HG03565 (cell line): ENCODE data around the gene UBR1.

Experiments
- ATAC-seq: cut with Tn5 transposase; IDR thresholded peaks from one replicate; pipeline ENCODE4 v1.9.1; 2021; ENCODE audit warnings: mild to moderate bottlenecking, moderate library complexity; ENCODE audit not compliant: unreplicated experiment

Gene UBR1

DNA sequence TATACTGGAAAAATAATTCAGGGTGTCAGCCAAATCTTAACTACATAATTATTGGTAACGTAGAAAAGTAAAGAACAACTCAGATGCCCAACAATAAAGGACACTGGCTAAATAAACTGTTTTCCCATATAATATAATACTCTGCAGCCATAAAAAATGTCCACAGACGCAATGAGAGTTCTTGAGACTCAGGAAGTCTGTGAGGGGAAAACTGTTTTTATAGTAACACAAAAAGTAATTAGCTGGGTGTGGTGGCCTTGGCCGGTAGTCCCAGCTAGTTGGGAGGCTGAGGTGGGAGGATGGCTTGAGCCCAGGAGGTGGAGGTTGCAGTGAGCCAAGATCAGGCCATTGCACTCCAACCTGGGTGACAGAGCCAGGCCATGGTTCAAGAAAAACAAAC is 5.5 kb upstream of the UBR1 start:
- ATAC-seq: no peak

DNA sequence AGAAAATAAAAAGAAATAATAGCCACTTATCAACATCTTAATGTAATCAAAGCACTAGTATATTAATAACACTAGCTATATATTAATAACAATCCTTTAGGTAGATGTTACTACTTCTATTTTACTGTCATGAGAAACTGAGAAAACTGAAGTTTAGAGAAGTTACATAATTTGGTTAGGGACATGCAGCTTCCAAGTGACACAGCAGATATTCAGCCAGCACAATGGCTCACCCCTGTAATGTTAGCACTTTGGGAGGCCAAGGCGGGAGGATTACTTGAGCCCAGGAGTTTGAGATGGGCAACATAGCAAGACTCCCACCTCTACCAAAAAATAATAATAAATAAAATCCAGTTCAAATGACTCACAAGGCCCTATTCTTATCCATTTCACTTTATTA is 1.9 kb upstream of the UBR1 start:
- no peak for ATAC-seq

DNA sequence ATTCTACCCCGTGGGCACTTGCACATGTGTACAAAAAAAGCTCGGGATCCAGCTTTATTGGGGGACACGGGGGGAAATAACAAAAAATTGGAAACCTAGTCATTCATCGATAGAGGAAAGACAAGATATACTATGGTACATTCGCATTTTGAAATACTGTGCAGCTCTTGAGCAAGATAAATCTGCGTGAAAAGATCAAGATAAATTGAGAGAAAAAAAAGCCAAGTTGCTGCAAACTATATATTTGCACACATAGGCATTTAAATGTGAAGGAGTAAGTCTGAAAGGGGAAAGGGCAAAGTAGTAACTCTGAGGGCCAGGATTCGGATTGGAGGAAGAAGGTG is 620 bp upstream of the UBR1 start:
- ATAC-seq: no peak

DNA sequence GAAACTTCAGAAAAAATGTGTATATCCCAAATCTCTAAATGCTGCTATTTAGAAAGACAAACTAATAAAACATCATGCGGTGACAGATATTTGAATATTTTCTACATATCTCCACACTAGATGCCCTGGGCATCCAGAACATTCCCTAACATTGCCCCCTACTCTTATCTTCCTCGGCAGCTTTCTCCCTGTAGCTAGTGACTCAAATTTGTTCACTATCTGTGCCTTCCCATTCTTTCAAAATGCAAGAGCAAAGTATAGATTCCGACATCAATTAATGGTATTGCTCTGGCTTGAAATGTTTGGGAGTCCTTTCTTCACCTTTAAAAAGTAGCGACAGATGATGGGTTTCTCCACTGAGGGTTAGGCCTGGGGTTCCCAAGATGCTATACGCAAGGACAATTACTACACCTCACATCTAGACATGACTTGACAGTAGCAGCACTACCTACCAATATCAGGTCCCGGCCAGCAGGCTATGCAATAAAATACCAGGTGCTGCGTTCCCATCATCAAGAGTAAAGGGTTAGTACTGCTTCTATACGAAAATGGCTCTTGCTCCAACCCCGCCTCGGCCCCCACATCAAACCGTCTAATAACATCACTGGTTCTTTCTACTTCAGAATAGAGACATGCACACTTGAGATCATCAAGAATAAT is 631 bp downstream of the UBR1 start:
- ATAC-seq: peak; percentile 17

DNA sequence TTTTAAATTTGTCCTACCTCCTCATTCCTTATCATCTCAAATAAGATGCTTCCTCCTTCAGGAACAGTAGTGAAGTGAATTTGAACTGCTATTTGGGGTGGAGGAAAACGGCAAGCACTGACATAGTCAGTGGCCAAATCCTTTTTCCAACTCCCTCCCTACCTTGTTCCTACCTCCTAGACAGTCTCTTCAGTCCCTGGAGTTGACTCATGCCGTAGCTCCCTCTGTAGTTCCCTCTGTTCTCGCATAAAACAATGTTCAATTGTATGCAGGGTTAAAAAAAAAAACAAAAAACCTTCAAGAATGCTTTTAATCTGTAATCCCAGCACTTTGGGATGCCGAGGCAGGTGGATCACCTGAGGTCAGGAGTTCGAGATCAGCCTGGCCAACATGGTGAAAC is 1.4 kb downstream of the UBR1 start:
- ATAC-seq: no peak

DNA sequence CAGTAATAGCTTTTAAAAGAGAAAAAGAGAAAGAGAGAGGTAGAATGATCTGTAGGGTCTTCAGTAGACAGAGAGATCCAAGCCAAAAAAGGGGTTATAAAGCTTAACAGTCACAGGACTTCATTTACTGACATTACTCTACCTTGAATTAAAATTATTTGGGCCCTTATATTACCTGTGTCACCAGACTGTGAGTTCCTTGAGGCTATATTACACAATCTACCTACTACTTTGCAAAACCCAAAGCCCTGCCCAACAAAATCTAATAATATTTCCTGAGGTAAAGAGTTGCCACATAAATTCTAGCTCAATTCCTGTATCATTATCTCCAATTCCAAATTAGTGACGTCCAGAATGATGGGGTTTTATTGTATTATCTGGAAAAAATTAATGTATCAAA is 1.9 kb downstream of the UBR1 start:
- ATAC-seq: no peak

DNA sequence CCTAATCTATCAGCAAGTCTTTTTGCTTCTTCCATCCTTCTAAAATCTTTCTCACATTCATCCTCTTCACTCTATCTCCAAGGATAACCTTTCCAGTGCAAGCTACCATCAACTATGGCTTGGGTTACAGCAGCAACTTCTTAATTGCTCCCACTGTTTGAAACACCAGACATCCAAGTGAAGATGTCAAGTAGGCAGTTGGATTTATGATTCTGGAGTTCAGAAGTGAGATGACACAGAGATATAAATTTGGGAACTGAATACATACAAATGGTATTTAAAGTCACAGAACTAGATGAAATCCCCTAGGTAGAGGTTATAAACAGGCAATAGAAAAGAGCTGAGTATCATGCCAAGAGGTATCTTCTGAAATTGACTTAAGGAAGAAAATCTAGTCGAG is 3.7 kb downstream of the UBR1 start:
- no peak for ATAC-seq

DNA sequence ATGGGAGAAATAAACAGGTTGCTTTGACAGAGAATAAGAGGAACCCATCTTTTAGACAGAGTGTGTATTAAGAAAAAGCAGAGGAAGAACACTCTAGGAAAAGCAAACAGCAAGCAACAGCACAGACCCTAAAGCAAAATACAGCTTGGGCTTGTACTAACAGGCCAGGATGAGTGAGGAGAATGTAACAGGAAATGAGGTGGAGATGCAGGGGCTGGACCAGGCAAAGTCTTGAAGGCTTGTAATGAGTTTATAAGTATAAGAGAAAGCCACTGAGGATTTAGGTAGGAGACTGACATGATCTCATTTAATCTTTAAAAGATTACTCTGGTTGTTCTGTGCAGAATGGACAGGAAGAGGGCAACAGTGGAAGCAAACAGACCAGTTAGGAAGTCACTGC is 4.9 kb downstream of the UBR1 start:
- no peak for ATAC-seq

DNA sequence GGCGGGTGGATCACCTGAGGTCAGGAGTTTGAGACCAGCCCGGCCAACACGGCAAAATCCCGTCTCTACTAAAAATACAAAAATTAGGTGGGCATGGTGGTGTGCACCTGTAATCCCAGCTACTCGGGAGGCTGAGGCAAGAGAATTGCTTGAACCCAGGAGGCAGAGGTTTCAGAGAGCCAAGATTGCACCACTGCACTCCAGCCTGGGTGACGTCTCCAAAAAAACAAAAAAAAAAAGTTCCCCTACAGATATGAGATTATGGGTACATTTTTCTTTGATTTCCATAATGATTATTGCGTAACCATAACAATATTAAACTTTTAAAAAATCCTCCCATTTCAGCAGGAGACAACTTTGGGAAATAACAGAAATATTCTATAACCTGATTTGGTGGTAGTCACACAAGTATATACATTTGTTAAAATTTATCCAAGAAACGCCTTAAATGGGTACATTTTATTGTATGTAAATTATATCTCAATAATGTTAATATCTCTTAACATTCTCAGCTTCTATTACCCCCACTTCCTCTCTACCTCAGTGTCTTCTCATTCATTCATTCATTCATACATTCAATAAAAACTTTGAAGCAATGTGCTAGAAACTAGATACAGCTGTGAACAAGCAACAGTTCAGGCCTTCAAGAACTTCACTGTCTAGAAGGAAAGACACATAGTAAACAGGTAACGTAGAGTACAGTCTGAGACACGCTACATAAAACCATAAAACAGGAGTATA is 6.6 kb downstream of the UBR1 start:
- no peak for ATAC-seq

DNA sequence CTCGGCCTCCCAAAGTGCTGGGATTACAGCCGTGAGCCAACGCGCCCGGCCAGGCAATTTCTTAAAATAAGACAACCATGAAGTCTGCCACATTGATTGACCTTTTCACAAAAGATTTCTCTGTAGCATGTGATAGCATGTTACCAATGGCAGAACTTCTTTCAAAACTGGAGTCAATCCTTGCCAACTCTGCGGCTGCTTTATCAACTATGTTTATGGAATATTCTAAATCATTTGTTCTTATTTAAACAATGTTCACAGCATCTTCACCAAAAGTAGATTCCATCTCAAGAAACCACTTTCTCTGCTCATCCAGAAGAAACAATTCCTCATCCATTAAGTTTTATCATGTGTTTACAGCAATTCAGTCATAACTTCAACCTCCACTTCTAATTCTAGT is 9.4 kb downstream of the UBR1 start:
- no peak for ATAC-seq

DNA sequence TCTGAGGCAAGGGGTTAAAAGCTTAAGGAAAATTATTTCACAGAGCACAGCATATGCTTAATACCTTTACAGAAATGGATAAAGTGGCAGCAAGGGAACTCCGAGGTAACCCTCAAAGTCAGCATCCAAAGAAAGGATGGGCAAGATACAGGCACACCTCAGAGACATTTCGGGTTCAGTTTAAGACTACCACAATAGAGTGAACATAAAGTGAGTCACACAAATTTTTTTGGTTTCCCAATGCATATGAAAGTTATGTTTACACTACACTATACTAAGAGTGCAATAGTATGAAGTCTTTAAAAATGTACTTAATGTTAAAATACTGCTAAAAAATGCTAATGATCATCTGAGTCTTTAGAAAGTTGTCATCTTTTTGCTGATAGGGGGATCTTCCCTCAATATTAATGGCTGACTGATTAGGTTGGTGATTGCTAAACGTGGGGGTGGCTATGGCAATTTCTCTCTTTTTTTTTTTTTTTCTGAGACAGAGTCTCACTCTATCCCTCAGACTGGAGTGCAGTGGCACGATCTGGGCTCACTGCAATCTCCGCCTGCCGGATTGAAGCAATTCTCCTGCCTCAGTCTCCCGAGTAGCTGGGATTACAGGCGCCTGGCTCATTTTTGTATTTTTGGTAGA is 10.0 kb downstream of the UBR1 start:
- ATAC-seq: no peak

DNA sequence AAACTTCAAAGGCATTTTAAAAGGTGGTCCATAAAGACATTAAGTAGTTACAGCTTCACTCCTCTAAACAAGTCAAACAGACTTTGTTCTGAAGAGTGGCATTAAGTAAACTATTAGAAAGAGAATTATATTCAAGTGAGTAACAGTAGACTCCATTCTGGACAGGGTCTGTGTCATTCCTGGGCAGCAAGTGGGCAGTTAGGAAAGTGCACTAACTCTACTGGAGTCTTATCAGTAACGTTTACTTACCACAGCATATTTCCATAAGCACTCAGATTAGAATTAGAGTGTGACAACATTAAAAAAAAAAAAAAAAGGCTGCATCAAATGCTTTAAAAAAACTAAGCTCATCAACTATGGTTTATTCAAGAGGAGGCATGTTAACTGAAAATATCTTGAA is 10.6 kb downstream of the UBR1 start:
- ATAC-seq: no peak

DNA sequence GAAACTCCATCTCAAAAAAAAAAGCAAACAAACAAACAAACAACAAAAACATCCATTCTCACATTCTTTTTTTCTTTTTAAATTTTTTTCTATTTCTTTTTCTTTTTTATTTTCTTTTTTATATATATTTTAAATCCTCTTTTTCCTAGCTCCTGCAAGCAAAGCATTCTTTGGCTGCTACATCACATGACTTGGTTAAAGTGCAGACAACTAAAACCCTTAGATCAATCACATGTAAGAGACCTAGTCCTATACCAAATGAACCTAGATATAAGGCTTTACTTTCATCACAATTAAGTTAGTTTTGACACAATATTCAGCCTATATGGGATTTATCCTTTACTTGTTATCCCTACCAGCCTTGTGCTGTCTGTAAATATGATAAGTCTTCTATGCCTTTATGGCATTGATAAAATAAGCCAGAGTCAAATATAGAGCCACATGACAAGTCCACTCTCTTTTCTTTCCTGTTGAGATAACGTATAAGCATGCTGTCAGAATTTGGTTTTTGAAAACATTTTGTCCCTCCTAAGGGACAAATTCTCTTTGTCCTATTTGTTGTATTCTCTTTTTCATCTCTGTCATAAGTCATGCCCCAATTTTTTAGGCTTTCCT is 11.3 kb downstream of the UBR1 start:
- ATAC-seq: no peak

DNA sequence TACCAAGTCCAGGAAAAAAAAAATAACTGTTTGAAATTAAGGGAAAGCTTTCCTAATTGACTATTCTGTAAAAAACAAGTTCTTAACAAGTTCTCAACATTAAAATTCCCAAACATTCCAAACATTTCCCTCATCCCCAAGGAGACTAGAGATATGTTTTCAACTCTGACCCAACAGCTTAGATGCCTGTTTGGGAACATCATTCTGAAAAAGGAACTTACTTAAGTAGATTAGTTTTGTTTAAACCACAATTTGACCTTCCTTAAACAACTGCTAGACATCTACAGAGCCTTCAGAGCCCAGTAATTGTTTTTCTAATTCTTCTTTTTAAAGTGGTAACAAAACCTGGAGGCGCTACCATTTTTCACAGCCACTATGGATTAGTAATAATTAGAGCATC is 12.8 kb downstream of the UBR1 start:
- ATAC-seq: no peak

DNA sequence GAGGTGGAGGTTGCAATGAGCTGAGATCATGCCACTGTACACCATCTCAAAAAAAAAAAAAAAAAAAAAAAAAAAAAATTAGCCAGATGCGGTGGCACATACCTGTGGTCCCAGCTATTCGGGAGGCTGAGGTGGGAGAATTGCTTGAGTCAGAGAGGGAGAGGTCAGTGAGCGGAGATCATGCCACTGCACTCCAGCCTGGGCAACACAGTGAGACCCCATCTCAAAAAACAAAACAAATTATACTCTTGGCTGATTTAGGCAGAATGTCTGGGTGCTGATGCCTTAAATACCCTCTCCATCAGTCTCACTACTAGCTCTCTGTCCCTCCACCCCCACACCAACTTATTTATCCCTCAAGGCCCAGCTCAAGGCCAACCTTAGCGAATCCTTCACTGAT is 14.0 kb downstream of the UBR1 start:
- ATAC-seq: no peak

DNA sequence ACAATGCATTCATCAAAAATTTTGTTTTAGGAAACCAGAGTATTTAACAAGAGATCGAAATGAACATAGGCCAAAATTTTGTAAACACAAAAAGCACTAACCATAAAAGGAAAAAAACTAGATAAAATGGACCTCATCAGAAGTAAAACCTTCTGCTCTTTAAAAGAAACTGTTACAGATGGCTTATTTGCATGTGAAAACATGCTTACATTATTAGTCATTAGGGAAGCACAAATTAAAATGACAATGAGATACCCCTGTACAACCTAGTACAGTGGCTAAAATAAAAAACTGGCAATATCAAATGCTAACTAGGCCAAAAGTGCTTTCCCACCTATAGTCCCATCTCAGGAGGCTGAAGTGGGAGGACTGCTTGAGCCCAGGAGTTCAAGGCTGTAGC is 19.3 kb downstream of the UBR1 start:
- ATAC-seq: no peak

DNA sequence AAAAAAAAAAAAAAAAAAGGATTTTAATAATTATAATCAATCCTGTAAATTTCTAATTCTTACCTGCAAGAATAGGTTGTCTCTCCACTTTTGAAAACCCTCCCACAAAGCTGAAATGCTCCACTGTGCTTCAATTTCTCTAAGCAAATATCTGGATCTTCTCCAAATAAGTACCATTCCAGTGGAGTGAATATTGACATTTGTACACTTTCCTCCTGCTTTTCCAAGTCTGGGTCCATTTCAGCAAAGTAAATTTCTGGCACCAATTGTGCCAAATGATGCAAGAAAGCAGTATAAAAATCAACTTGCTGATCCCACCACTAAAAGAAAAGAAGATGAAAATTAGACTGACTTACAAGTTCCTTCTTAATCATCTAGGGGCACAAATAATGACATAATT is 19.9 kb downstream of the UBR1 start:
- ATAC-seq: no peak

DNA sequence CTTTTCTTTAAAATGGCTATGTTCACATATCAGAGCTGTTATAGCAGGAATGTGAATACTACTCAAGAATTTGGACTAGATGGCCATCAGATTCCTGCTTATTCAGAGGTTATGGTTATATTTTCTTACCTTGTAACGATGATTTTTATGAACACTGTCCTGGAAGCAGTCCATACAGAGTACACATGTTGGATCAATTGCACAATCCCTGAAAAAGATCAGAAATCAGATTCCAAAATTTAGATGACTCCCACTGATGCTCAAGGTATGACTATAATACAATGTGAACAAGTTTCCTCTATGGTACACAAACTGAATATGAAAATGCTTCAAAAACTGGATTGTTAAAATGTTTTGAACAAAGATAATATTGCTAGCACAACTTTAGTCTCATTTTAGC is 23.3 kb downstream of the UBR1 start:
- no peak for ATAC-seq

DNA sequence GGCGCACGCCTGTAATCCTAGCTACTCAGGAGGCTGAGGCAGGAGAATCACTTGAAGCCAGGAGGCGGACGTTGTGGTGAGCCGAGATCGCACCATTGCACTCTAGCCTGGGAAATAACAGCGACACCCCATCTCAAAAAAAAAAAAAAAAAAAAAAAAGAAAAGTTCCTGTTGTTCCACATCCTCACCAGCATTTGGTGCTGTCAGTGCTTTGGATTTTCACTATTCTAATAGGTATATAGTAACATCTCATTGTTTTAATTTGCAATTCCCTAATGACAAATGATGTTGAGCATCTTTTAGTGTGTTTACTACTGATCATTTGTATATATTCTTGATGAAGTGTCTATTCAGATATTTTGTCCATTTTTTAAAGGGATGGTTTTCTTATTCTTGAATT is 24.6 kb downstream of the UBR1 start:
- ATAC-seq: no peak

DNA sequence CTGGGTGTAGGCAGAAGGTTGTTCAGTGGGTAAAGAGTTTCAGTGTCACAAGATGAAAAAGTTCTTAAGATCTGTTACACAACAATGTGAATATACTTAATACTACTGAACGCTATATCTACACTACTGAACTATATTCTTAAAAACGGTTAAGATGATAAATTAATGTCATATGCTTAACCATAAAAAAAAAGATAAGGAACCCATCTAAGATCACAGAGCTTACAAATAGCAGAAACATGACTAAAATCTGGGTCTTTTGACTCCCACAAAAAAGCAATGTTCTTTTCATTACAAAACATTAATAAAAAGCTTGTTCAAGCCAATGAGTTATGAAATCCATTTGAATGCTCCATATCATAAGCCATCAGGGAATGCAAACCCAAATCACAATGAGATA is 34.4 kb downstream of the UBR1 start:
- ATAC-seq: no peak

DNA sequence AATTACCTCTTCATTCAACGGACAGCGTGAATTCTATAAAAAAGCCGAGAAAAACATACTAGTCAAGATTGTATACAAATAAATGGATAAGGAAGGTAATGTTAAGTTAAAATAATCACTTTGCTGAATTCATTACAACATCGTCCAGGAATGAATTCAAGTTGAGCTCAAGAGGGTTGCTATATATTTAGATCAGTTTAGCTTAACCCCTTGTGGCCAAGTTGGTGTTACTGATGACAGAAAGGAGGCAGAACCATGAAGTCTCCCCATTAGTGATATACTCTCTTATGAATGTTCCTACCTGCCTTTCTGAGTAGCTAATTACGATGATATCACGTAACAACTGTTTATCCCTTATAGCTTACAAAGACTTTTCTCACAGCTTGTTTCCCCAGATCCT is 34.9 kb downstream of the UBR1 start:
- no peak for ATAC-seq

DNA sequence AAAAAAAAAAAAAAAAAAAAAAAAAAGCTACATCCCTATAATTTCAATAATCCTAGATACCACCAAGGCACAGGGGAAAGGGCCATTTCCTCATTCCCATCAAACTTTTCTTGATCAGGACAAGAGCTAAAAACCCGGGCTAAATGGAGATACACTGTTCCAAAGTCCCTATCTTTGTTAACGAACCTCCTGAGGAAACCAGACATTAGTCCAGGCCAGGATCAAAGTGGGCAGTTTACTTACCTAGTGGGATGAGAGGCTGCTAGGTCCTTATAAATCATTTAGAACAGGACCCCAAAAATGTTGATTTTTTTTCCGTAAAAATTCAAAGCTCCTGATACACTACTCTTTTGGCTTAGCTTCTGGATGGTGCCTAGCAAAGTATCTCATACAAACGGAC is 35.6 kb downstream of the UBR1 start:
- ATAC-seq: no peak
